Lung (tissue), 12 donors: Measurements from ENCODE around the gene BPIFB2. TPM values are rescaled to one million over a fixed set of nuclear protein-coding genes. Genes with fewer than 3 reads are reported as not detected.

ENCODE experiments used
- ATAC-seq: fragments of 200-7000 bp; cut with Tn5 transposase; one replicate; pipeline ENCODE4 v1.9.1; 2020; ENCODE audit warnings: moderate number of reproducible peaks; ENCODE audit not compliant: insufficient read depth, low FRiP score
- DNase-seq, 3 donors: peaks; one replicate each; pipeline ENCODE4 v3.0.0-alpha.2; 2013 to 2017
- H3K27ac ChIP-seq, 2 donors: one replicate each; pipeline ENCODE4 v1.5.1; 2013; ENCODE audit warnings: mild to moderate bottlenecking in 2 of 2, moderate library complexity in 2 of 2, control low read depth in 1 of 2, inconsistent platforms in 1 of 2, low read depth in 1 of 2, low read length in 1 of 2
- H3K27me3 ChIP-seq, 3 donors: one replicate each; pipeline ENCODE4 v1.5.1; 2013; ENCODE audit warnings: low read length in 2 of 3; ENCODE audit not compliant: control insufficient read depth in 3 of 3, insufficient read depth in 3 of 3
- H3K36me3 ChIP-seq, 4 donors: one replicate each; pipeline ENCODE4 v1.5.1; 2013; ENCODE audit warnings: low read length in 4 of 4, mild to moderate bottlenecking in 1 of 4, moderate library complexity in 1 of 4; ENCODE audit not compliant: control insufficient read depth in 4 of 4, insufficient read depth in 4 of 4
- H3K4me1 ChIP-seq, 5 donors: one replicate each; pipeline ENCODE4 v1.5.1; 2013; ENCODE audit warnings: low read length in 5 of 5, mild to moderate bottlenecking in 2 of 5, moderate library complexity in 1 of 5; ENCODE audit not compliant: control insufficient read depth in 5 of 5, insufficient read depth in 5 of 5
- H3K4me3 ChIP-seq: one replicate; pipeline ENCODE4 v1.5.1; 2013; ENCODE audit warnings: mild to moderate bottlenecking, control low read depth, moderate library complexity
- H3K9ac ChIP-seq, 2 donors: one replicate each; pipeline ENCODE4 v1.5.1; 2013; ENCODE audit warnings: low read length in 2 of 2, control low read depth in 1 of 2; ENCODE audit not compliant: insufficient read depth in 1 of 2
- H3K9me3 ChIP-seq, 4 donors: one replicate each; pipeline ENCODE4 v1.5.1; 2013; ENCODE audit warnings: low read length in 3 of 4, mild to moderate bottlenecking in 1 of 4, moderate library complexity in 1 of 4; ENCODE audit not compliant: control insufficient read depth in 4 of 4, insufficient read depth in 3 of 4
- CTCF ChIP-seq: IDR thresholded peaks from 2 replicates; pipeline ENCODE4 v1.5.1; 2012; ENCODE audit warnings: mild to moderate bottlenecking; ENCODE audit errors: control extremely low read depth, extremely low read depth
- WGBS, 2 donors: extraction: QIAGEN DNeasy Blood & Tissue Kit; methylation state at CpG; one replicate each; pipeline ENCODE4 v1.1.7; 2013; 5-methylcytosine and 5-hydroxymethylcytosine counted together
- polyA plus RNA-seq, 2 donors: library from polyadenylated mRNA; stranded (reverse); fragments of 200-250 nt; gene quantifications; one replicate each; pipeline ENCODE4 v1.2.1, GENCODE V29; 2013
- total RNA-seq, 2 donors: library from RNA; depleted of rRNA in 1 of 2; stranded (reverse); fragments of >200 nt in 1 of 2; gene quantifications; one replicate each; pipeline ENCODE4 v1.2.1, GENCODE V29; 2014 to 2021
- donor health status: control.
- donor health status: control.
- donor health status: Bipolar disorder and iron deficiency.
- donor health status: healthy.
- donor health status: DM: yes; HTN: yes; CAD: no.

The BPIFB2 gene
- total and polyA plus RNA-seq, 4 donors = 0.41 to 3.0 (median 1.6) TPM

- no peak for ATAC-seq
- Histone ChIP-seq H3K9me3 (peaks cover 0 to 2% (median 0%) of the 10 kb centered on the region in 4 donors), H3K27ac (no peak overlapping the region), H3K4me3 (no peak overlapping the region), H3K36me3 (no peaks in the 10 kb centered on the region), H3K4me1 (no peaks in the 10 kb centered on the region), H3K27me3 (peaks cover 0 to 3% (median 0%) of the 10 kb centered on the region in 3 donors), H3K9ac (no peak overlapping the region)
- no peak for DNase-seq
- 82% methylated on average over 2 of the region's 2 CpGs for WGBS, 2 donors
- no peak for TF ChIP-seq CTCF
These were observed 10.1 kb upstream of the BPIFB2 start for GRCh38 chr20:32997431-32997830.

- H3K4me1 ChIP-seq = no peaks in the 10 kb centered on the region
- no peak overlapping the region for H3K9ac ChIP-seq
- no peak overlapping the region for H3K27ac ChIP-seq
- no peak overlapping the region for H3K4me3 ChIP-seq
- peak in 2 of 3 donors; percentile 38 to 58 for DNase-seq
- peaks cover 0 to 4% (median 0%) of the 10 kb centered on the region in 4 donors for H3K9me3 ChIP-seq
- WGBS, 2 donors = 62 to 66% methylated on average over 9 of the region's 9 CpGs
- H3K27me3 ChIP-seq = peaks cover 0 to 3% (median 0%) of the 10 kb centered on the region in 3 donors
- TF ChIP-seq CTCF = no peak
- H3K36me3 ChIP-seq = no peaks in the 10 kb centered on the region
- no peak for ATAC-seq
These were observed 7.8 kb upstream of the BPIFB2 start for GRCh38 chr20:32999603-33000250.

- Histone ChIP-seq H3K4me3 (no peak overlapping the region), H3K27me3 (peaks cover 0 to 3% (median 0%) of the 10 kb centered on the region in 3 donors), H3K9me3 (peaks cover 0 to 6% (median 2%) of the 10 kb centered on the region in 4 donors), H3K36me3 (no peaks in the 10 kb centered on the region), H3K9ac (no peak overlapping the region), H3K27ac (no peak overlapping the region), H3K4me1 (no peaks in the 10 kb centered on the region)
- DNase-seq (no peak), ATAC-seq (no peak)
- TF ChIP-seq CTCF = no peak
- 66 to 83% methylated on average over 8 to 9 of the region's 9 CpGs for WGBS, 2 donors
These were observed 6.6 kb upstream of the BPIFB2 start for GRCh38 chr20:33000802-33001466.
